Right cardiac atrium (tissue), 5 donors: ENCODE measurements around the gene CELA2A. TPM values are rescaled to one million over a fixed set of nuclear protein-coding genes. Genes with fewer than 3 reads are reported as not detected.
"Not testable (repeated sequence)": the region's sequence is repeated elsewhere in the genome, so short reads cannot be mapped to it uniquely, and the experiment has no call there.

ENCODE experiments used
- ATAC-seq, 2 donors: fragments of 200-7000 bp; cut with Tn5 transposase; one replicate each; pipeline versions ENCODE4 v1.8.0 to v1.9.1; 2020; ENCODE audit warnings: moderate library complexity in 2 of 2, mild to moderate bottlenecking in 1 of 2
- DNase-seq, 3 donors: peaks; one replicate each; pipeline ENCODE4 v3.0.0-alpha.2; 2020
- H3K27ac ChIP-seq: one replicate; pipeline ENCODE4 v1.5.1; 2013; ENCODE audit warnings: mild to moderate bottlenecking, low read length, control low read depth, moderate library complexity
- H3K27me3 ChIP-seq: one replicate; pipeline ENCODE4 v1.6.1; 2013; ENCODE audit not compliant: control insufficient read depth, insufficient read depth
- H3K4me1 ChIP-seq: one replicate; pipeline ENCODE4 v1.6.1; 2013; ENCODE audit warnings: low read length; ENCODE audit not compliant: control insufficient read depth, insufficient read depth
- H3K4me3 ChIP-seq: one replicate; pipeline ENCODE4 v1.5.1; 2013; ENCODE audit warnings: low read length, control low read depth
- H3K9me3 ChIP-seq: one replicate; pipeline ENCODE4 v1.6.1; 2013; ENCODE audit warnings: low read length; ENCODE audit not compliant: control insufficient read depth
- WGBS: extraction: QIAGEN DNeasy Blood & Tissue Kit; methylation state at CpG from one replicate; pipeline ENCODE4 v1.1.7; 2013; 5-methylcytosine and 5-hydroxymethylcytosine counted together
- intact Hi-C, 4 donors: fragments of 100-400 bp; cut with DNase I; formaldehyde crosslinking; loops; one replicate each; pipeline versions ENCODE4 v1.11.0 to v1.14.0; 2022 to 2023
- polyA plus RNA-seq: library from polyadenylated mRNA; stranded (reverse); fragments of 200-250 nt; gene quantifications from one replicate; pipeline ENCODE4 v1.2.3, GENCODE V29; 2013
- total RNA-seq, 4 donors: library from RNA; stranded (reverse); fragmentation: NEBNext Ultra II Directional; extraction: Animal tissue kit (Norgen Biotek cat#: 25700); gene quantifications; one replicate each; pipeline ENCODE4 v1.2.1, GENCODE V29; 2021
- donor health status: healthy with polysubstance abuse.
- donor health status: DM: no; HTN: yes; CAD: no.
- donor health status: DM: no; HTN: no; CAD: no.
- donor health status: DM: no; HTN: yes; CAD: no; lungs with severe emphysema.
- donor health status: DM: yes; HTN: yes; CAD: no.

The CELA2A gene
- total and polyA plus RNA-seq, 5 donors = not detected

DNA sequence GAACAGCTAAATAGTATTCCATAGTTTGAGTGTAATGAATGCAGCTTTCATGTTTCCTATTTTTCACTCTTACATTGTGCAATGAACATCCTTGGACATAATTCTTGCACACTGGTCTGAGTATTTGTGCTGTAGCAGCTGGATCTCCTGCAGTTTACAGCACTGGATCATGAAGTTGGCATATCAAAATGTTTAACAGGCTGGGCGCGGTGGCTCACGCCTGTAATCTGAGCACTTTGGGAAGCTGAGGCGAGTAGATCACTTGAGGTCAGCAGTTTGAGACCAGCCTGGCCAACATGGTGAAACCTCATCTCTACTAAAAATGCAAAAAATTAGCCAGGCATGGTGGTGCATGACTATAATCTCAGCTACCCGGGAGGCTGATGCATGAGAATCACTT is 14.5 kb downstream of the CELA2A start:
- intact Hi-C loops, H3K9me3 ChIP-seq, DNase-seq, H3K27me3 ChIP-seq, H3K4me1 ChIP-seq, H3K4me3 ChIP-seq, ATAC-seq, H3K27ac ChIP-seq: not testable (repeated sequence)
- WGBS = 93% methylated on average over 5 of the region's 5 CpGs

GRCh38 chr1:15471723-15472122 is 15.2 kb downstream of the CELA2A start:
- WGBS = 79% methylated on average over 6 of the region's 6 CpGs
- H3K9me3 ChIP-seq, ATAC-seq, H3K4me3 ChIP-seq, H3K27ac ChIP-seq, DNase-seq, H3K4me1 ChIP-seq, H3K27me3 ChIP-seq, intact Hi-C loops: not testable (repeated sequence)

GRCh38 chr1:15472587-15472986 is 16.1 kb downstream of the CELA2A start:
- no peak for DNase-seq
- no peak overlapping the region for H3K27ac ChIP-seq
- no peaks in the 10 kb centered on the region for H3K9me3 ChIP-seq
- 87% methylated on average over 11 of the region's 11 CpGs for WGBS
- H3K4me3 ChIP-seq = no peak overlapping the region
- intact Hi-C loops = no loop called here
- no peaks in the 10 kb centered on the region for H3K4me1 ChIP-seq
- no peak for ATAC-seq
- H3K27me3 ChIP-seq = no peaks in the 10 kb centered on the region

DNA sequence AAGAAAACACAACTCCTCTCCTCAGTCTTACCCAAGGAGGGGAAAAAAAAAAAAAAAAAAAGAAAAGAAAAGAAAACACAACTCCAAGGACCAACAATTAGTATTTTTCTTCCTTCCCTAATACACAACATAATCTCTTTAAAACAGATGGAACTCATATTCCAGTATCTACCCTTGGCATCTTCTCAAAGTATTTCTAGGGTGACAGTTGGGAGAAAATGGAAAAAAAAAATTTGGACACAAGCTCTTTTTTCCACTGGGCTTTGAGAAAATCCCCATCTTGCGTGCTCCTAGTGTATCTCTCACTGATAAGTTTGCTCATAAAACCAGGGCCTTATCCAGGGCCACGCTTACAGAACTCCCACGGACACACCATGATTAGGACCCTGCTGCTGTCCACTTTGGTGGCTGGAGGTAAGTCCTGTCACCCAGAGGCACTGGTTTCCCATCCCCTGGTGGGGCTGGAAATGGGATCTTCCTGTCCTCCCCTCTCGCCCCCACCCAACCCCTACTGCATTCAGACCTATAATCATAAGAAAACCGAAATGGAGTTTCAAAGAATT is 19.3 kb downstream of the CELA2A start, which contains the start of gene CELA2B:
CELA2B (plus strand) TSS at position 353 of the 563 bp plus-strand sequence; CDS start at position 375, 22 bp downstream.
- WGBS = 66% methylated on average over 5 of the region's 5 CpGs
- ATAC-seq (no peak), DNase-seq (no peak)
- Histone ChIP-seq H3K27ac (no peak within 1 kb of the TSS), H3K4me3 (no peak within 1 kb of the TSS), H3K27me3 (no peaks in the 10 kb centered on the region), H3K9me3 (no peaks in the 10 kb centered on the region), H3K4me1 (no peaks in the 10 kb centered on the region)
- intact Hi-C loops = no loop called here

DNA sequence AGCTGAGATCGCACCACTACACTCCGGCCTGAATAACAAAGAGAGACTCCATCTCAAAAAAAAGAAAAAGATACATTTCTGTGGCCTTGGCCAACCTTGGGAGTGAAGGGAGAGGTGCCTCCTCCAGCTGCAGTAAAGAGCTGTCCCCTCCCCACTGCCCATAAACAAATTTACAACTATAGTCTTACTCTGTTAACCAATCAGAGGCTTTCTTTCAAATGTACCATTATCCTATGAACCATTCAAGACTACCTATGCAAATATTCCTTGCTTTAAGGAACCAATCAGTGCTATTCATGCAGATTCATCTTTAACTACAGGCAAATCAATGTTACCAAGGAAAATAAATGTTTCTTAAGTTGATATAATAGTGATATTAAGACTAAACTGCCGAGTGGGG is 20.4 kb downstream of the CELA2A start:
- 91% methylated on average over 3 of the region's 3 CpGs for WGBS
- H3K27me3 ChIP-seq = no peaks in the 10 kb centered on the region
- ATAC-seq (no peak), DNase-seq (no peak)
- H3K27ac ChIP-seq = no peak overlapping the region
- no peaks in the 10 kb centered on the region for H3K4me1 ChIP-seq
- intact Hi-C loops = no loop called here
- no peaks in the 10 kb centered on the region for H3K9me3 ChIP-seq
- H3K4me3 ChIP-seq = no peak overlapping the region

DNA sequence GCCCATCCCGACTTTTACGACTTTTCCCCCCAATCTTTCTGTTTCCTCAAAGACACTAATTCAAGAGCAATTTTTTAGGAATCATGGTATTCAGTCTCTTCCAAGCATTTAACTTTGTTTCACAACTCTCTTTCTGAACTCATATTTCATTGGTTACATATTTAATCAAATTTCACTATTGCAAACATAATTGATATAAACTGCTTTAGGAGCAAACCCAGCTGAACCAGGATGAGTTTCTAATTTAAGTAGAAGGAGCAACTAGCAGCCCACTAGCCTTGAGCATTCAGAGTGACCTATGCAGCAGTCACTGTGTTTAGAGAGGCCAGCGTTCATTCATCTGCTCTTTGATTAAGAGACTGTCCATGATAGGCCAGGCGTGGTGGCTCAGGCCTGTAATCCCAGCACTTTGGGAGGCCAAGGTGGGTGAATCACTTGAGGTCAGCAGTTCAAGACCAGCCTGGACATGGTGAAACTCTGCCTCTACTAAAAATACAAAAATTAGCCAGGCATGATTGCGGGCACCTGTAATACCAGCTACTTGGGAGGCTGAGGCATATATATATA is 21.2 kb downstream of the CELA2A start:
- no peaks in the 10 kb centered on the region for H3K4me1 ChIP-seq
- no peaks in the 10 kb centered on the region for H3K9me3 ChIP-seq
- intact Hi-C loops = no loop called here
- ATAC-seq (no peak), DNase-seq (no peak)
- no peak overlapping the region for H3K27ac ChIP-seq
- H3K4me3 ChIP-seq = no peak overlapping the region
- 90% methylated on average over 5 of the region's 5 CpGs for WGBS
- H3K27me3 ChIP-seq = no peaks in the 10 kb centered on the region

DNA sequence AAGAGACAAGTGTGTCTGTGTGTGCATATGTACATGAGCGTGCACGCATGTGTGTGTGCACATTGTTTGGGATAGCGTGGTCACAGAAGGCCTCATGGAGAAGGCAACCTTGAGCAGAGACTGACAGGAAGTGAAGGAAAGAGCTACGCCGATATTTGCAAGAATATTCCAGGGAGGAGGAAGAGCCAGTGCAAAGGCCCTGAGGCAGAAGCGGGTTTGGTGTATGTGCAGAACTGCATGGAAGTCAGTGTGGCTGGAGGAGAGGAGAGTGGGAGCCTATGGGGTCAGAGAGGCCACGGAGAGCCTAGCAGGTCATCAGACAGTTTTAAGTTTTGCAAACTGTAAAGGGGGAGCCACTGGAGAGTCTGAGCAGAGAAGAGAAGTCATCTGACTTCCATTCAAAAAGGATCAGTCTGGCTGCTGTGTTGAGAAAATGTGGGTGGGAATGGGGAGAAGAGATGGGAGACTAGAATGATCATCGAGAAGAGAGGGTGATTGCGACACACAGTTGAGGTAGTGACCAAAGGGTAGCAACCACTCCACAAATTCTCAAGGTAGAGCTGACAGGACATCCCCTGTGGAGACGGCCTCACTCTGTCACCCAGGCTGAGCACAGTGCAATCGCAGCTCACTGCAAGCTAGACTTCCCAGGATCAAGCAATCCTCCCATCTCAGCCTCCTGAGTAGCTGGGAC is 23.3 kb downstream of the CELA2A start:
- H3K9me3 ChIP-seq = no peaks in the 10 kb centered on the region
- intact Hi-C loops = no loop called here
- DNase-seq (no peak), ATAC-seq (no peak)
- no peaks in the 10 kb centered on the region for H3K4me1 ChIP-seq
- WGBS = 94% methylated on average over 11 of the region's 11 CpGs
- no peaks in the 10 kb centered on the region for H3K27me3 ChIP-seq
- H3K27ac ChIP-seq = no peak overlapping the region
- H3K4me3 ChIP-seq = no peak overlapping the region

DNA sequence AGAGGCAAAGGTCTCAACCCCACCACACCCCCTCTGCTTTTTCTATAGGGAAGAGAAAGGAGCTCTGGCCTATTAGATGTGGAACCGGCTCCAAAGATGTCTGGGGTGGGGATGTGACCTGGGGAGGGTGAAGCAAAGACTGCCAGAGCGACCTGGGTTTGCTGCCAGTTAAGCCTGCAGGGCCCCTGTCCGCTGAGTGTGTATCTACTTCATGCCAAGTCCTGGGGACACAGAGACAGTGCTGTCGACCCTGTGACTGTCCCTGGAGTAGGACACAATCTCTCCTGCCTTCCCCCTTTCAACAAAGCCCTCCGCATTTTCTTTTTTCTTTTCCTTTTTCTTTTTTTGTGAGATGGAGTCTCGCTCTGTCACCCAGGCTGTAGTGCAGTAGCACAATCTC is 25.9 kb downstream of the CELA2A start:
- ATAC-seq, H3K9me3 ChIP-seq, H3K4me3 ChIP-seq, H3K4me1 ChIP-seq, intact Hi-C loops, H3K27ac ChIP-seq, DNase-seq, H3K27me3 ChIP-seq: not testable (repeated sequence)
- WGBS = 67% methylated on average over 6 of the region's 6 CpGs

DNA sequence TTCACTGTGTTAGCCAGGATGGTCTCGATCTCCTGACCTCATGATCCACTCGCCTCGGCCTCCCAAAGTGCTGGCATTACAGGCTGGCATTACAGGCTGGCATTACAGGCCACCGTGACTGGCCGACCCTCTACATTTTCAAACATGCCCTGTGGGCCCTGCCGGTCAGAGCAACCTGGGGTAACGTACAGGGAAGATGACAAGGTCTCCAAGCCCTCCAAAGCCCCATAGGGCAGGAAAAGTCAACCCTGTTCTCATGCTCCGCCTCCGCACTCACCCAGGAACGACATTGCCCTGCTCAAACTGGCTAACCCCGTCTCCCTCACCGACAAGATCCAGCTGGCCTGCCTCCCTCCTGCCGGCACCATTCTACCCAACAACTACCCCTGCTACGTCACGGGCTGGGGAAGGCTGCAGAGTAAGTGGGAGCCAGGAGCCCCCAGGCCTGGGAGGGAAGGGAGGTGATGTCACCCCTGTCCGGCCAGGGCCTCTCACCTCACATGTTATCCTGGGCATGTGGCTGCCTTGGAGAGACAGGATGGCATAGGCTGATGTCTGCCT is 26.5 kb downstream of the CELA2A start:
- ATAC-seq, intact Hi-C loops, H3K4me1 ChIP-seq, H3K27me3 ChIP-seq, DNase-seq, H3K9me3 ChIP-seq, H3K27ac ChIP-seq, H3K4me3 ChIP-seq: not testable (repeated sequence)
- 85% methylated on average over 15 of the region's 16 CpGs for WGBS

DNA sequence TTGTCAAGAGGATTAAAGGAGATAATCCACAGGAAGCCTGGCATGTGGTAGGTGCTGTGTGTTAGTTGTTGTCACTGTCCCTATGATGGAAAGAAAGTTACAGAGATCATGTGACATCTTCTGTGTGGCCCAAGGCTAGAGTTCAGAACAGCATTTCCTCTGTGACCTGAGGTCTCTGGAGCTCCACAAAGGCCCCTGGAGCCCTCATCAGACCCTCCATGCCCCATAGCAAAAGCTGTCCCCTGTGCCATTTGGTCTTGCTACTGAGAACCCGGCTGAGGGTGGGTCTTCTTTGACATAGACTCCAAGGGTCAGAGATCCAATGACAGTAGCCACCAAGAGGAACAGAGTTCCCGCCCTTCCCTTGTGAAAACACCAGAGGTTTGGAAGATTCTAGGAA is 27.4 kb downstream of the CELA2A start:
- Histone ChIP-seq H3K4me3 (no peak overlapping the region), H3K27me3 (no peaks in the 10 kb centered on the region), H3K27ac (no peak overlapping the region), H3K9me3 (no peaks in the 10 kb centered on the region), H3K4me1 (no peaks in the 10 kb centered on the region)
- intact Hi-C loops = no loop called here
- ATAC-seq (no peak), DNase-seq (no peak)
- WGBS = 87% methylated on average over 2 of the region's 2 CpGs

DNA sequence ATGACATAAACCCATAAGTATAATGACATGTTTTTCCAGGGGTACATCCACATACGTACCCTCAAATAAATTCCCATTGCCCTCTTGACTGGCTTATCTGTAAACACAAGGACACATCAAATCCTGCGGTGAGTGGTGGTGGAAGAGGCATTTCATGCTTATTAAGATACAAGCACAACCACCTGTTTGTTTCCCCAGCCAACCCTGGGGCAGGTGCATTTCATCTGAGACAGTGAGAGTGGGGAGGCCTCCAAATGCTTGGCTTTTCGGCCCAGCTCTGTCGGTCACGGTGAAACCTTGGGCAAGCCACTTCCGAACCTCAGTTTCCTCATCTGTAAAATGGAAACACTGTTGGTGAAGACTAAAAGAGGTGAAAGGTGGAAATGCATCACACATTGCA is 27.9 kb downstream of the CELA2A start:
- H3K27me3 ChIP-seq, H3K9me3 ChIP-seq, ATAC-seq, DNase-seq, H3K4me3 ChIP-seq, H3K27ac ChIP-seq, H3K4me1 ChIP-seq, intact Hi-C loops: not testable (repeated sequence)
- 95% methylated on average over 6 of the region's 6 CpGs for WGBS
